HepG2 (cell line): ENCODE results near the gene CTRL. TPM values are rescaled to one million over a fixed set of nuclear protein-coding genes. Genes with fewer than 3 reads are reported as not detected.

Experiments
- ATF3 ChIP-seq: sonication (generic); formaldehyde crosslinking; IDR thresholded peaks from 2 replicates; pipeline ENCODE4 v1.4.0; 2020; ENCODE audit warnings: missing genetic modification reagents
- CEBPB ChIP-seq: IDR thresholded peaks from 2 replicates; pipeline ENCODE4 v1.6.1; 2011; ENCODE audit warnings: low read depth, low read length, improper control_type of control experiment, borderline replicate concordance
- CENPT ChIP-seq: sonication (generic); formaldehyde crosslinking; IDR thresholded peaks from 2 replicates; pipeline ENCODE4 v1.8.0; 2022; ENCODE audit warnings: low read depth, mild to moderate bottlenecking, moderate library complexity, missing genetic modification reagents
- GTF2F1 ChIP-seq: fragments of 150-350 bp; IDR thresholded peaks from 2 replicates; pipeline ENCODE4 v1.6.1; 2014; ENCODE audit warnings: low read length
- KLF11 ChIP-seq: IDR thresholded peaks from 2 replicates; pipeline ENCODE4 v1.6.1; 2016; ENCODE audit warnings: missing compliant biosample characterization
- MIER2 ChIP-seq: IDR thresholded peaks from 2 replicates; pipeline ENCODE4 v1.6.1; 2016; ENCODE audit warnings: missing biosample characterization, missing genetic modification reagents
- POLR2AphosphoS2 ChIP-seq: IDR thresholded peaks from 2 replicates; pipeline ENCODE4 v1.6.1; 2011; ENCODE audit warnings: low read depth, low read length, improper control_type of control experiment
- PRDM10 ChIP-seq: sonication (generic); formaldehyde crosslinking; IDR thresholded peaks from 2 replicates; pipeline ENCODE4 v1.4.0; 2020; ENCODE audit warnings: low read depth, missing genetic modification reagents
- ZKSCAN5 ChIP-seq: sonication (generic); formaldehyde crosslinking; IDR thresholded peaks from 2 replicates; pipeline ENCODE4 v1.5.1; 2020; ENCODE audit warnings: mild to moderate bottlenecking, missing genetic modification reagents
- ZNF614 ChIP-seq: IDR thresholded peaks from 2 replicates; pipeline ENCODE4 v1.6.1; 2018; ENCODE audit warnings: missing biosample characterization, missing genetic modification reagents, inconsistent platforms, borderline replicate concordance
- ZNF891 ChIP-seq: sonication (generic); formaldehyde crosslinking; IDR thresholded peaks from 2 replicates; pipeline ENCODE4 v1.5.0; 2020; ENCODE audit warnings: mild to moderate bottlenecking, missing genetic modification reagents
- polyA plus RNA-seq, 8 experiments: library from polyadenylated mRNA; depleted of rRNA in 3 of 8; stranded (reverse) in 7 of 8; unstranded in 1 of 8; fragments of >200 nt; fragmentation: Illumina TruSeq in 4 of 8; extraction: Trizol in 4 of 8; gene quantifications; 2 replicates each; pipeline versions ENCODE4 v1.2.1 to v1.2.3, GENCODE V29; 2011 to 2016; ENCODE audit warnings: low read depth in 4 of 8, missing spikeins in 1 of 8, mixed read lengths in 1 of 8; ENCODE audit not compliant: insufficient read depth in 1 of 8
- total RNA-seq, 5 experiments: library from RNA; depleted of rRNA; stranded (reverse); fragments of >200 nt; fragmentation: Illumina TruSeq; extraction: Trizol; gene quantifications; 2 replicates each; pipeline ENCODE4 v1.2.3, GENCODE V29; 2016; ENCODE audit warnings: low read depth in 1 of 5
- TF ChIP-seq, protein P1 (sequence below): sonication (generic); formaldehyde crosslinking; IDR thresholded peaks from 2 replicates; pipeline ENCODE4 v1.4.0; 2020; ENCODE audit warnings: missing genetic modification reagents, borderline replicate concordance
- TF ChIP-seq, protein P2 (sequence below): sonication (generic); formaldehyde crosslinking; IDR thresholded peaks from 2 replicates; pipeline ENCODE4 v1.5.1; 2020; ENCODE audit warnings: mild to moderate bottlenecking, missing genetic modification reagents, borderline replicate concordance
- TF ChIP-seq, protein P3 (sequence below): sonication (generic); formaldehyde crosslinking; IDR thresholded peaks from 2 replicates; pipeline ENCODE4 v1.8.1; 2023; ENCODE audit warnings: mild to moderate bottlenecking, moderate library complexity, missing genetic modification reagents
- TF ChIP-seq, protein P4 (sequence below): sonication (generic); formaldehyde crosslinking; IDR thresholded peaks from 2 replicates; pipeline ENCODE4 v1.4.0; 2020; ENCODE audit warnings: missing genetic modification reagents, borderline replicate concordance

The CTRL gene
- total and polyA plus RNA-seq, 2 of the 13 experiments (the other 11 are each of a cell fraction or from before 2014, with no cell fraction given), result 1.9 to 2.7 TPM

GRCh38 chr16:67936124-67936879 is 4.6 kb upstream of the CTRL start, which contains the start of gene PSMB10 (continued):
- TF ChIP-seq GTF2F1, result no peak; the same call in 1 of the 2 replicates
- no peak for TF ChIP-seq KLF11 (CRISPR knock-in tag)
- TF ChIP-seq POLR2AphosphoS2, result no peak; the same call in 1 of the 2 replicates
- TF ChIP-seq, protein P1, sequence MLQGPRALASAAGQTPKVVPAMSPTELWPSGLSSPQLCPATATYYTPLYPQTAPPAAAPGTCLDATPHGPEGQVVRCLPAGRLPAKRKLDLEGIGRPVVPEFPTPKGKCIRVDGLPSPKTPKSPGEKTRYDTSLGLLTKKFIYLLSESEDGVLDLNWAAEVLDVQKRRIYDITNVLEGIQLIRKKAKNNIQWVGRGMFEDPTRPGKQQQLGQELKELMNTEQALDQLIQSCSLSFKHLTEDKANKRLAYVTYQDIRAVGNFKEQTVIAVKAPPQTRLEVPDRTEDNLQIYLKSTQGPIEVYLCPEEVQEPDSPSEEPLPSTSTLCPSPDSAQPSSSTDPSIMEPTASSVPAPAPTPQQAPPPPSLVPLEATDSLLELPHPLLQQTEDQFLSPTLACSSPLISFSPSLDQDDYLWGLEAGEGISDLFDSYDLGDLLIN, result peak; percentile 10; the same call in 1 of the 2 replicates
- TF ChIP-seq ATF3, result no peak
- 0 out of 2 replicates have a peak, but pooled peaks have one; percentile 17 for TF ChIP-seq CENPT
- TF ChIP-seq PRDM10 (CRISPR knock-in tag), result no peak
- TF ChIP-seq, protein P2, sequence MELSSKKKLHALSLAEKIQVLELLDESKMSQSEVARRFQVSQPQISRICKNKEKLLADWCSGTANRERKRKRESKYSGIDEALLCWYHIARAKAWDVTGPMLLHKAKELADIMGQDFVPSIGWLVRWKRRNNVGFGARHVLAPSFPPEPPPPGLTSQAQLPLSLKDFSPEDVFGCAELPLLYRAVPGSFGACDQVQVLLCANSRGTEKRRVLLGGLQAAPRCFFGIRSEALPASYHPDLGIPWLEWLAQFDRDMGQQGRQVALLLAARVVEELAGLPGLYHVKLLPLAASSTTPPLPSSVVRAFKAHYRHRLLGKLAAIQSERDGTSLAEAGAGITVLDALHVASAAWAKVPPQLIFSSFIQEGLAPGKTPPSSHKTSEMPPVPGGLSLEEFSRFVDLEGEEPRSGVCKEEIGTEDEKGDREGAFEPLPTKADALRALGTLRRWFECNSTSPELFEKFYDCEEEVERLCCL (CRISPR knock-in tag), result no peak; the same call in 1 of the 2 replicates
- TF ChIP-seq, protein P3, sequence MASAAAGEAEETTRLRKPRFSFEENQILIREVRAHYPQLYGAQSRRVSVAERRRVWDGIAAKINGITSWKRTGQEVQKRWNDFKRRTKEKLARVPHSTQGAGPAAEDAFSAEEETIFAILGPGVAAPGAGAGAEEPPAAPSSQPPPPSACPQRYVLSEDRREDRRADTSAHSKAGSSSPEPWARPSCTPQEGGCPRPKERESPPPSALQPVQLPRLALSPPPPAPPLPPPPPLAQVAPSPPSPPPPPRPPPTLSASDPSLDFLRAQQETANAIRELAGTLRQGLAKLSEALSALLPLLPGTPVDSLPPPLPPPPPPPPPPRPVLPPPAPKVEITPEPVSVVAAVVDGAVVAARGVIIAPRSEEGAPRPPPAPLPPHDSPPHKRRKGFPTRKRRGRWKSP (CRISPR knock-in tag), result no peak
- TF ChIP-seq, protein P4, sequence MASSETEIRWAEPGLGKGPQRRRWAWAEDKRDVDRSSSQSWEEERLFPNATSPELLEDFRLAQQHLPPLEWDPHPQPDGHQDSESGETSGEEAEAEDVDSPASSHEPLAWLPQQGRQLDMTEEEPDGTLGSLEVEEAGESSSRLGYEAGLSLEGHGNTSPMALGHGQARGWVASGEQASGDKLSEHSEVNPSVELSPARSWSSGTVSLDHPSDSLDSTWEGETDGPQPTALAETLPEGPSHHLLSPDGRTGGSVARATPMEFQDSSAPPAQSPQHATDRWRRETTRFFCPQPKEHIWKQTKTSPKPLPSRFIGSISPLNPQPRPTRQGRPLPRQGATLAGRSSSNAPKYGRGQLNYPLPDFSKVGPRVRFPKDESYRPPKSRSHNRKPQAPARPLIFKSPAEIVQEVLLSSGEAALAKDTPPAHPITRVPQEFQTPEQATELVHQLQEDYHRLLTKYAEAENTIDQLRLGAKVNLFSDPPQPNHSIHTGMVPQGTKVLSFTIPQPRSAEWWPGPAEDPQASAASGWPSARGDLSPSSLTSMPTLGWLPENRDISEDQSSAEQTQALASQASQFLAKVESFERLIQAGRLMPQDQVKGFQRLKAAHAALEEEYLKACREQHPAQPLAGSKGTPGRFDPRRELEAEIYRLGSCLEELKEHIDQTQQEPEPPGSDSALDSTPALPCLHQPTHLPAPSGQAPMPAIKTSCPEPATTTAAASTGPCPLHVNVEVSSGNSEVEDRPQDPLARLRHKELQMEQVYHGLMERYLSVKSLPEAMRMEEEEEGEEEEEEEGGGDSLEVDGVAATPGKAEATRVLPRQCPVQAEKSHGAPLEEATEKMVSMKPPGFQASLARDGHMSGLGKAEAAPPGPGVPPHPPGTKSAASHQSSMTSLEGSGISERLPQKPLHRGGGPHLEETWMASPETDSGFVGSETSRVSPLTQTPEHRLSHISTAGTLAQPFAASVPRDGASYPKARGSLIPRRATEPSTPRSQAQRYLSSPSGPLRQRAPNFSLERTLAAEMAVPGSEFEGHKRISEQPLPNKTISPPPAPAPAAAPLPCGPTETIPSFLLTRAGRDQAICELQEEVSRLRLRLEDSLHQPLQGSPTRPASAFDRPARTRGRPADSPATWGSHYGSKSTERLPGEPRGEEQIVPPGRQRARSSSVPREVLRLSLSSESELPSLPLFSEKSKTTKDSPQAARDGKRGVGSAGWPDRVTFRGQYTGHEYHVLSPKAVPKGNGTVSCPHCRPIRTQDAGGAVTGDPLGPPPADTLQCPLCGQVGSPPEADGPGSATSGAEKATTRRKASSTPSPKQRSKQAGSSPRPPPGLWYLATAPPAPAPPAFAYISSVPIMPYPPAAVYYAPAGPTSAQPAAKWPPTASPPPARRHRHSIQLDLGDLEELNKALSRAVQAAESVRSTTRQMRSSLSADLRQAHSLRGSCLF, result no peak
- 0 out of 2 replicates have a peak, but pooled peaks have one; percentile 11 for TF ChIP-seq ZNF614 (CRISPR knock-in tag)
- 0 out of 2 replicates have a peak, but pooled peaks have one; percentile 26 for TF ChIP-seq ZNF891 (CRISPR knock-in tag)
- no peak for TF ChIP-seq CEBPB
- TF ChIP-seq ZKSCAN5 (CRISPR knock-in tag), result peak; percentile 11; the same call in 1 of the 2 replicates
- no peak for TF ChIP-seq MIER2 (CRISPR knock-in tag)
